GM19468 (cell line): ENCODE results near the gene MSL2.
A peak's percentile ranks its signal among the peaks of the same experiment; 100 is the strongest.
"Not testable (repeated sequence)": the region's sequence is repeated elsewhere in the genome, so short reads cannot be mapped to it uniquely, and the experiment has no call there.

Experiments
- ATAC-seq: cut with Tn5 transposase; IDR thresholded peaks from one replicate; pipeline ENCODE4 v1.9.1; 2021; ENCODE audit warnings: mild to moderate bottlenecking, moderate library complexity, moderate number of reproducible peaks; ENCODE audit not compliant: unreplicated experiment; ENCODE audit errors: extremely low read depth

Gene MSL2

DNA sequence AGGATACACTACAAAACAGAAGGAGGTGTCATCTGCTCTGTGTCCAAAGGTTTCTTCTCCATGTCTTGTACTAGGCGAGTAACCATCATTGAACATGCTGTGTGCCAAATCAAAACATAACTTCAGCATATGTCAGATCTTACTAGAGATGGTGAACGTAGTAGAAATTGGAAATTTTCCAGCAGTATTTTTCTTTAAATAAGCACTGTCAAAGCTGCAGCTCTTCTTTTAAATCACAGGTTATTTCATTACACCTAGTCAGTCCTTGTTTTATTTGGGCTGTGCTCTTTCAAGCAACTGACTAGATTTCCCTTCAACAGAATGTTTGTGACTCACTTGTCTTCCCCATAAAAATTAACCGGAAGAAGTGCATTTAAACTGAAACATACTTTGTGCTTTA, 46.5 kb downstream of the MSL2 start:
- ATAC-seq = no peak

GRCh38 chr3:136146981-136147729, 49.0 kb downstream of the MSL2 start:
- no peak for ATAC-seq

DNA sequence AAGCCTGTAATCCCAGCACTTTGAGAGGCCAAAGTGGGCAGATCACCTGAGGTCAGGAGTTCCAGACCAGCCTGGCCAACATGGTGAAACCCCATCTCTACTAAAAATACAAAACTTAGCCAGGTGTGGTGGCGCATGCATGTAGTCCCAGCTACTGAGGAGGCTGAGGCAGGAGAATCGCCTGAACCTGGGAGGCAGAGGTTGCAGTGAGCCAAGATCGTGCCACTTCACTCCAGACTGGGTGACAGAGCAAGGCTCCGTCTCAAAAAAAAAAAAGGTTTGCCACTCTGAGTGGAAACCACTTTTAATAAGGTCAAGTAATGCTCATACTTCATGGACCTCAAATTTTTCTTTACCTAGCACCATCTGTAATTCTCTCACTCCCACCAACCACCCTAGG, 51.7 kb downstream of the MSL2 start:
- not testable (repeated sequence) for ATAC-seq

- no peak for ATAC-seq
These were observed 53.5 kb downstream of the MSL2 start for GRCh38 chr3:136142592-136142991.

- no peak for ATAC-seq
These were observed 54.2 kb downstream of the MSL2 start for GRCh38 chr3:136141891-136142290.

GRCh38 chr3:136141291-136141785, 54.8 kb downstream of the MSL2 start:
- ATAC-seq = no peak

DNA sequence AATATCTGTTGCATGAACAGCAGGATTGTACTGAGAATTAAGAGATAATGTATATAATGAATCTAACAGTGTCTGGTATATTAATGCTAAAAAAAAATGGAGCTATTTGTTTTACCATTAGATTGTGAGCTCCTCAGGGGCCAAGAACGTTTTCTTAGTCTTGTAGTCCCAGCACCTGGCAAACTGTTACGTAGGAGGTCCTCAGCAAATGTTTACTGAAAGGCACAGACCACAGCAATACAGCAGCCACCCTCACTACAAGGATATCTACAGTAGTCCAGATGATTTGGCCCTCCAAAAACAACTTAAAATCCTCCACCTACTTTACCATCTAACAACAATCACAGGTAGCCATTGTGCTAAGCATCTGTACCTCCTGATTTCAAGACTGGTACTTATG, 59.7 kb downstream of the MSL2 start:
- no peak for ATAC-seq

DNA sequence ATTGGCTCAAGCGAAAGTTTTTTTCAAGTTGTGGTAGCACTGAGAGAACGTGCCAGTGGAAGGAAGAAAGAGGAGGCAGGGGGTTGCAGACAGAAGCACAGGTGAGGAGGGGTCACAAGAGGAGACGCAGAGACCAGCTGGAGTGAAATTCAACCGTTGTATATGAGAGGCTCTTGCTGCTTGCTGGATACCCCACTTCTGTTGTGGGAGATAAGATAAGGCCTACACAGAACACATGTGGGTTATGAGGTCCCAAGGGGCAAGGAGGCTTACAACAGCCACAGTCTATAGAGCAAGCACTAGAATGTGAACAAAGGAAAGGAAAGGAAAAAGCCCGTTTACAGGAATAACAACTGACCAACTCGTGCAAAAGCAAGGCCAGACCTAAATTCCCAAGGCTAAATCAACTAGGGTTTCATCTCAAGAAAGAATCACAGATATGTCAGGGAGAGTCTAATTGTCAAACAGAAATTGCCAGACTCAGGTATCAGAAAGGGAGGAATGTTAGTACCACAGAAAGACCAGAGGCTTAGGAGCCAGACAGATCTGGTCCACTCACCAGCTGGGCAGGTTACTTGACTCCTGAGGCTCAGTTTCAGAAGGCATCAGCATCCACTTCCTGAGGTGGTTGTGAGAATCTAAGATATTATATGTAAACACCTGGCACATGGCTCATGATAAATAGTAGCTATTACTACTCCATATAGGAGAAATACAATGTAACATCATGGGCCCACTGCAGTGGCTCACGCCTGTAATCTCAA, 60.9 kb downstream of the MSL2 start:
- no peak for ATAC-seq

DNA sequence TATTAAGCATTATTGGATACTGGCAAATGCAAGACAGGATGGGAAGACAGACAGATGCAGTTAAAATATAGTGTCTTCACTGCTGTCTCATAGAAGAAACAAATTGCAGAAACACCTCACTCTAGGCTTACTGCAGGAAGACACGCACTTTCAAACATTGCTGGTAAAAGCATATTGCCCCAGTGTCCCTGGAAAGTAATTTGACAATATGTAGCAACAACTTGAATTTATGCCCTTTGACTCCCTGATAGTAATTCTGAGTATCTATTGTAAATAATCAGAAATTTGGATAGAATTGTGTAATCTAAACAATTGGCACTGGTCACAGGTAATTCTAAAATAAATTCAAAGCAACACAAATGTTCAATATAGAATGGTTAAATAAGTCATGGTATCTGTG, 62.0 kb downstream of the MSL2 start:
- no peak for ATAC-seq

GRCh38 chr3:136131647-136132046, 64.5 kb downstream of the MSL2 start:
- ATAC-seq = not testable (repeated sequence)

- ATAC-seq = no peak
These were observed 74.1 kb downstream of the MSL2 start for GRCh38 chr3:136122006-136122405.

- ATAC-seq = peak; percentile 56
These were observed 75.5 kb downstream of the MSL2 start for GRCh38 chr3:136120373-136121348.

DNA sequence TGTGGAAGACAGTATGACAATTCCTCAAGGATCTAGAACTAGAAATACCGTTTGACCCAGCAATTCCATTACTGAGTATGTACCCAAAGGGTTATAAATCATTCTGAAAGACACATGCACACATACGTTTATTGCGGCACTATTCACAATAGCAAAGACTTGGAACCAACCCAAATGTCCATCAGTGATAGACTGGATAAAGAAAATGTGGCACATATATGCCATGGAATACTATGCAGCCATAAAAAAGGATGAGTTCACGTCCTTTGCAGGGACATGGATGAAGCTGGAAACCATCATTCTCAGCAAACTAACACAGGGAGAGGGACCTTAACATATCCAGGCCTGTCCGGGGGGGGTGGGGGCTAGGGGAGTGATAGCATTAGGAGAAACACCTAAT, 76.4 kb downstream of the MSL2 start:
- not testable (repeated sequence) for ATAC-seq

GRCh38 chr3:136119332-136119731, 76.8 kb downstream of the MSL2 start:
- not testable (repeated sequence) for ATAC-seq

- no peak for ATAC-seq
These were observed 81.7 kb downstream of the MSL2 start for GRCh38 chr3:136114421-136114820.

DNA sequence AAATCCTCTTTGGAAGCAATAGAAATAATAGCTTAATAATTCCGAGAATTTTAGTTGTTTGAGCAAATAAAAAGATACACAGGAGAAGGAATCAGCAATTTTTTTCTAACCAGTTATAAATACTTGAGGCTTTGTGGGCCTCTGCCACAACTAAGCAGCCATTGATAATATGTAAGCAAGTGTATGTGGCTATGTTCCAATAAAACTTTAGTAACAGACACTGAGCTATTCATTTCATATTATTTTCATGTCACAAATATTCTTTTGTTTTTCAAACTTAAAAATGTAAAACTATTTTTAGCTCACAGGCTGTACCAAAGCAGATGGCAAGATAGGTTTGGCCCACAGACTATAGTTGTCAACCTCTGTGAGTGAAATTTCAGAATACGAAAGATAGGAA, 85.7 kb downstream of the MSL2 start:
- ATAC-seq = no peak

DNA sequence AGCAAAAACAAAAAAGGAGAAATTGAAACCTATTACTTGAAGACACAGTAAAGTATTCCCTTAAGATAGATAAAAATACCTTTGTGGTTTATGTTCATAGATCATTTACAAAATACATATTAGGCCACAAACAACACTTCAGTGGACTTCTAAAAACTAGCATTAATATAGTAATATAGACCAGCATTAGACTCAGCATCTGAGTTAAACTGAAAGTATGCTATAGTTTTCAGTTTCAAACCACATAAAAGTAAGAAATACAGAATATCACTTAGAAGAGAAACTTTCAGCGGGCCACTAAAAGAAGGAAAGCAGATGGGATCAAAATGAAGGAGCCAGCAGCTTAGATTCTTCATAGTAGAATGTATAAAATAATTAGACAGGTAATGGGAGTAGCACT, 86.6 kb downstream of the MSL2 start:
- ATAC-seq = peak; percentile 93

GRCh38 chr3:136106101-136106500, 90.0 kb downstream of the MSL2 start:
- ATAC-seq = no peak

- no peak for ATAC-seq
These were observed 91.1 kb downstream of the MSL2 start for GRCh38 chr3:136105044-136105443.
